GM18517 (cell line): ENCODE data around the gene HMX1.

Experiments
- ATAC-seq: cut with Tn5 transposase; IDR thresholded peaks from one replicate; pipeline ENCODE4 v1.9.1; 2021; ENCODE audit warnings: mild to moderate bottlenecking, moderate library complexity; ENCODE audit not compliant: unreplicated experiment

The HMX1 gene

GRCh38 chr4:8871417-8872401 lies at the start of gene HMX1:
TSS of gene HMX1 (minus strand) at chr4:8871839. CDS start at chr4:8871614, 225 bp downstream.
- no peak for ATAC-seq

- no peak for ATAC-seq
Observed at GRCh38 chr4:8920969-8921368, 49.3 kb upstream of the HMX1 start.

GRCh38 chr4:8920289-8920965 lies 48.8 kb upstream of the HMX1 start:
- ATAC-seq, result no peak

GRCh38 chr4:8919651-8920288 lies 48.1 kb upstream of the HMX1 start:
- ATAC-seq, result no peak

DNA sequence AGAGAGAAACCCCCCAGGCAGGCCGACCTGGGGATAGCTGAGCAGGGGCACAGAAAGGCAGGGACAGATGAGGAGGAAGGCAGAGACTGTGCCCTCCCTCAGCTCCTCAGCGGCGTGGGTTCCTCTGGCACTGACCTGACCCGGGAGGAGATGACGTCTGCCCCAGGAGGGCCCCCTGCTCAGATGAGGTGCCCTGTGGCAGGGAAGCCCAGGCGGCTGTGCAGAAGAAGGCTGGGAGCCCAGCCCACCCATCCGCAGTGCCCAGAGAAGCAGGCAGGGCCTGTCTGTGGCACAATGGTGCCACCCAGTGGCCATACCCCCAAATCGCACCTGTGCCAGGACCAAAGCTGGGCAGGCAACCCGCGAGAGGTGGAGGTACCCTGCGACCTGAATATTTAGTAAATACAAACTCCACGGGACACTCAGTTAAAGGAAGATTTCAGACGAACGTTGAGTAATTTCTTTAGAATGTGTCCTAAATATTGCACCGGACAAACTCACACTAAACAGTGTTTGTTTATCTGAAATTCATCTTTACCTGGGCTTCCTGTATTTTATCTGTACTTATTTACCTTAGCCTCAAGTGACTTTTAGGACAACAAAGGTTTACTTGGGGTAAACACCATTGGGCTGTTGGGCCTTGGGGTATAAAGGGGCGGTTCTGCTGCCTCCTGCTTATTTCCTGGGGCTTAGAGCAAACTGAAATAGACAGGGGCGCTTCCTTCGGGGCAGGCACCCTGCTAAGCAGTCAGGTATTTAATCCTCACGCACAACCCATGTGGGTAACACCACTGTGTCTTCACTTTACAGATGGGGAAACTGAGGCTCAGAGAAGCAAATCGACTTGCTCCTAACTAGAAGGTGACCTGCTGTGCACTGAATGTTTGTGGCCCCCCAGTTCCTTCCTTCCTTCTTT lies 46.5 kb upstream of the HMX1 start:
- no peak for ATAC-seq

GRCh38 chr4:8917321-8917811 lies 45.7 kb upstream of the HMX1 start:
- no peak for ATAC-seq

DNA sequence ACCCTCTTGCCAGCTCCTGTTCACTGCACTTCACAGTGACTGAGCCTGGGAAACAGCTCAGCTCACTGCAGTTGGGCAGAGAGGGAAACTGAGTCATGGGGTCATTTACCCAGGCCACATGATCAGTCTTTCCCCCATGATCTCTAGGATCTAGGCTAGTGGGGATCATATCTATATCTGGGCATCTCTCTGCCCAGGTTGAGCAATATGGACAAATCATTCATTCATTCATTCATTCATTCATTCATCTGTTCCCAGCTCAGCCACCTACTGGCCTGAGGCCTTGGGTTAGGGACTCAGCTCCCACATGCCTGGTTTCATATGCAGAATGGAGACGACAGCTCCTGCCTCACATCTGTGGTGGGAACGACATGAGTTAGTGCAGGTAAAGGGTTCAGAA lies 45.3 kb upstream of the HMX1 start:
- ATAC-seq, result no peak

GRCh38 chr4:8916351-8916885 lies 44.8 kb upstream of the HMX1 start:
- ATAC-seq, result no peak

DNA sequence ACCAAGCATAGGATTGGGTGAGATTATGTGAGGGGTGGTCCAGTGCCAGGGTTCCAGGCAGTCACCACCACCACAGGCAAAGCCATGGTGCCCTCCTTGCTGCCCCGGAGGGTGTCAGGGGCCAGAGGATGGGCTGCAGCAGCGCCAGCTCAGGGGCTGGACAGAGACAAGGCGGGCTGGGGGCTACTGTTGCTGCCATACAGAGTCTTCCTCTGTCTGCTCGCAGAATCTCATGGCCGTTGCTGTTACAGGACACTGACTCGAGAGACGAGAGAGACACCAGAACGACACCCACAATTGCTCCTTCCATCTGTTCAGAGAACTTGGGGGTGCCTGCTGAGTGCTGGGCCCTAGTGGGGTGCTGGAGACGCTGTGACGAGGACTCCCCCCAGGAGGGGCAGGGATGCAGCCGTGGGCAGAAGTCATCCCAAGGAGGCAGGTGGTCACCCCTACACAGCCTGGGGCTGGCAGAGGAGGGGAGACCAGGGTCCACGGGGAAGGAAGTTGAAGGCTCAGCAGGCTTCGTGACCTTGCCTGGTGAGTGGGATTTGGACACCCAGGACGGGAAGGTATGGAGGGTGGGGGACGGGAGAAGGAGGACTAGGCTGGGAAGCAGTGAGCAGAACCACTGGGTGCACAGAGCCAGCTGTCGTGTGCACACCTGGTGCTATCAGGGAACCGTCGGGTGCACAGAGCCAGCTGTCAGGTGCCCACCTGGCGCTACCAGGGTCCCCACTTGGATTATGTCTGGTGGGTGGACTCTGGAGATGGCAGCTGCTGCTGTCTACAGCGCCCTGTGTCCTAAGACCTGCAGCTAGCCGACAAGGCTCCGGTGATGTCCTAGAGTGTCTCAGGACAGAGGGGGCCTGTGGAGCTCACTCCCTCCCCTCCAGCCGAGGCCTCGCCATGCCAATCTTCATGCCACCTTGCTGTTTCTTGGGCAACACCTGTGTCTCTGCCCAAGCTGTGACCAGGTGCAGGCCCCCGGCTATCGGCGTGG lies 43.9 kb upstream of the HMX1 start:
- ATAC-seq, result no peak

DNA sequence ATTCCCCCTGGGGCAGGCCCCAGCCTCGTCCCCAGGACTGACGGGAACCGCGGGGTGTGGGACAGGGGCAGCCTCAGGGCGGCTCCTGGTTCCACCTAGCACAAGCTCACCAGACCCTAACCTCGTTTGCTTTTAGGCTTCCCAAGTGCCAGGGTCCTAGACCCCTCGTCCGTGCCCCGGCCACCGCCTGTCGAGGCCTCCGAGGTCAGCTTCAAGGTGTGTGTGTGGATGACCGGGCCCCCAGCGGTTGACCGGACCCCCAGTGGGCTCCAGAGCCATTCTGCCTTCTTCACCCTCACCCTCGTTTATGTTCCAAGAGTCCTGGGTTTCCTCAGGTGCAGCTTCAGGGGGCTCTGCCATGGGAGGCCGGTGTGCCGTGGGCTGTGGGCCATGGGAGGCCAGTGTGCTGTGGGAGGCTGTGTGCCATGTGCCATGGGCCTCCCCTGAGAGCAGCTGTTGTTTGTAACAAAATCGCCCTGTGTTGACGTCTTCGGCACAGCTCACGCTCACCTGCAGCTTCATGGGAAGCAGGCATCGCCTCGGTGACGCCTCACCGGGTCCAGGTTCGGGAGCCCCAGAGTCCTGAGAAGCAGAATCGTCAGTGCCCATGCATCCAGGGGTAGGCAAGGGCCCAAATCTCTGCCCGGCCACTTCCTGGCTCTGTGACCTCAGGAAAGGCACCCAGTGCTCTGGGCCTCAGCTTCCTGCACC lies 43.0 kb upstream of the HMX1 start:
- ATAC-seq, result no peak

DNA sequence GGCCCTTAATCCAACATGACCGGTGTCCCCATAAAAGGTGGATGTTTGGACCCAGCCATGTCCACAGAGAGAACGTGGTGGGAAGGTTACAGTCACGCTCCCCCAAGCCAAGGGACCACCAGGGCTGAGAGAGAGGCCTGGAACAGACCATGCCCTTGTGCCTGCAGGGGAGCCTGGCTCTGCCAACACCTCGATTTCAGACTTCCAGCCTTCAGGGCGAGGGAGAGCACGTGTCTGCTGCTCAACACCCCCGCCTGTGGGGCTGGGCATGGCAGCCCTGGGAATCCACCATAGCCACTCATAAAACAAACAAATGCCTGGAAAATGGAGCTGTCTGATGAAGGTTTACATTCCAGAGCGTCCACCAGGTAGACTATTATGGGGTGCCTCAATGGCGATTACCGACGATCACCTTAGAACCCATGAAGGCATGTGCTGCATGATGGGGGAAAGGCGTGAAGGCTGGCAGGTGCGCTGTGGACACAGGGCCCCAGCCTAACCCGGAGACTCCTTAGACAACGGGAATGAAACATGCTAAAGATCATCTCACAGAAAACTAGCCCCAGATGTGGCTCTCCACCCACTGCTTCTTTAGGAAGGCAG lies 42.3 kb upstream of the HMX1 start:
- ATAC-seq, result no peak

DNA sequence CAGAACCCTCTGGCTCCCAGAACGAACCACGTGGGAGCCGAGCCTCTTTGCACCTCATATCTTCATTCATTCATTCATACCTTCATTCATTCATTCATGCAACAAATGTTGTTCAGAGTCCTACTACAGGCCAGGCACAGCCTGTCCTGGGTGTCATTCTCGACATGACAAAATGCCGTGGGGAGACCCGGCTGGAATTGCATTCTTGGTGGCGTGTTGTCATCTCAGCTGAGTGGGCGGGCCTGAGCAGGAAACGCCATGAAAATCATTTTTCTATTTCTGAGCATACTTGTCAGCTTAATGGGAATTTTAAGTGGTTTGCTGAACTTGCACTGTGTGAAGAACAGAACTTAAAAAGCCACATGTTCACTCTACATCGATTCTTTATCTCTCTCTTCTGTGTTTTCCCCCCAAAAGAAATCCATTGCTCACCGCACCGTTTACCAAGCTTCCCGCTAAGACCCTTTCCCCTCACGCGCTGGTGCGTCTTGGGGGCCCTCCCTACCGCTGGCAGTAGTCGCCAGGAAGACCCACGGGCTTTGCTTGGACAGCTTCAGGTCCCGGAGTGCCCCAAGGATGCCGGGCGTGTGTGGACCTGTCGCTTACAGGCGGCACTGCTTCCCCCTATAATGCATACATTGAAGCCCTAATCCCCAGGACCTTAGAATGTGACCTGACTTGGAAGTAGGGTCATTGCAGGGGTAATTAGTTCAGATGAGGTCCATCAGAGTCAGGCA lies 41.6 kb upstream of the HMX1 start:
- no peak for ATAC-seq

DNA sequence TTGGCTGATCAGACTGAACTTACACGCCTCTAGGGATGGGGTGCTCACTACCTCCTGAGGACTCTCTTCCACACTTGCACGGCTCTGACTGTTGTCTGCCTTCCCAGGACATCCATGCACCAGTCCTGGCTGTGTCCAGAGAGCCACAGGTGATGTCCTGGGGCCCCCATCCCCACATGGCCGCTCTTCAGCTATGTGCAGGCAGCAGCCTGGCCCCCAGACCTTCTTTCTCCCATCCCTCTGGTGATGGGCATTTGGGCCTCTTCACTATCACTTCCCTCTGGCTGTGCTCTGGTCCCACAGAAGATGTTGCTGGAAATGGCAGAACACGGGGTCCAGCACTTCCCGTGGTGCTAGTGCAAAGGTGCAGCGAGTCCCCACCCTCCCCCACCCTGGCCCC lies 40.9 kb upstream of the HMX1 start:
- ATAC-seq, result no peak

- ATAC-seq, result no peak
Observed at GRCh38 chr4:8912089-8912455, 40.4 kb upstream of the HMX1 start.

- no peak for ATAC-seq
Observed at GRCh38 chr4:8911316-8912088, 39.9 kb upstream of the HMX1 start.

DNA sequence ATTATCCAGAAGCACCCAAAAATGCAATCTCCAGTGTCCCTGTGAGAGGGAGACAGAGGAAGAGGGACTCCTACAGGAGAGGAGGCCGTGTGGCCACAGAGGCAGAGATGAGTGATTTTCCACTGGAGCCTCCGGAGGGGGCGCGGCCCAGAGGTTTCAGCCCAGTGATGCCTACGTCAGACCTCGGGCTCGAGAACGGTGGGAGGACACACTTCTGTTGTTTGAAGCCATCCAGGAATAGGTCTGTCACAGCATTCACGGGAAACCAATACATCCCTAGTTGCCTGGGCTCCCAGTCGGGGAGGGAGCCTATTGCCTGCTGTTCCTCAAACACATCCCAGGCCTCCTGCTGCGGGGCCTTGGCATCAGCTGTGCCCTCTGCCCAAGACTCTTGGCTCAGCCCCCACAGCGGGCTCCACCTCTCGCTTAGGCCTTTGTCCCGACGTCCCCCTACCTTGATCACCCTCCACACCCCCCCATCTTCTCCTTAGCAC lies 39.2 kb upstream of the HMX1 start:
- ATAC-seq, result no peak
